ENCODE results near the gene KPNB1.

KPNB1 gene

DNA sequence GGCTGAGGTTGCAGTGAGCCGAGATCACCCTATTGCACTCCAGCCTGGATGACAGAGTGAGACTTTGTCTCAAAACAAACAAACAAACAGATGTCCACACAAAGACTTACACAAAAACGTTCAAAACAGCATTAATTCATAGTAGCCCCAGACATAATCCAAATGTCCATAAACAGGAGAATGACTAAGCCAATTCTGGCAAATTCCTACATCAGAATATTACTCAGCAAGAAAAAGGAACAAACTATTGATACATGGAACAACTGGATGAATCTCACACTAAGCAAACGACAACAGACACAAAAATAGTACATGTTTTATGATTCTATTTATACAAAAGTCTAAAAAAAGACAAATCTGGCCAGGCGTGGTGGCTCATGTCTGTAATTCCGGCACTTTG is 10.8 kb upstream of the KPNB1 start:
- no peak for DNase-seq

- DNase-seq, result no peak
Measured at GRCh38 chr17:47640076-47640475, 9.6 kb upstream of the KPNB1 start.

- DNase-seq, result no peak
Measured at GRCh38 chr17:47641202-47641601, 8.5 kb upstream of the KPNB1 start.

GRCh38 chr17:47643116-47643515 is 6.6 kb upstream of the KPNB1 start:
- DNase-seq, result no peak

DNA sequence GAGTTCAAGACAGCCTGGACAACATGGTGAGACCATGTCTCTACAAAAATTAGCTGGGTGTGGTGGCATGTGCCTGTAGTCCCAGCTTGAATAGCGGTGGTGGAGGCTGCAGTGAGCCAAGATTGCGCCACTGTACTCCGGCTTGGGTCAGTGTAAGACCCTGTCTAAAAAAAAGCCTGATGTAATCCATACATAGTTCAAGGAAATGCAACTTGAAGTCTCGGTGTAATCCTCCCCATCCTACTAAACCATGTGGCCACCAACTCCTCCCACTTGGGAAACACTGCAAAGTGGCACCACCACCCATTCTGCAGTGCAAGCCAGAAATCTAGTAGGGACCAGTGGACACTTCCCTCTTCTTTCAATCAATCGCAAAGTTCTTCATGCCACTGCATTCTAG is 5.4 kb upstream of the KPNB1 start:
- DNase-seq, result no peak

DNA sequence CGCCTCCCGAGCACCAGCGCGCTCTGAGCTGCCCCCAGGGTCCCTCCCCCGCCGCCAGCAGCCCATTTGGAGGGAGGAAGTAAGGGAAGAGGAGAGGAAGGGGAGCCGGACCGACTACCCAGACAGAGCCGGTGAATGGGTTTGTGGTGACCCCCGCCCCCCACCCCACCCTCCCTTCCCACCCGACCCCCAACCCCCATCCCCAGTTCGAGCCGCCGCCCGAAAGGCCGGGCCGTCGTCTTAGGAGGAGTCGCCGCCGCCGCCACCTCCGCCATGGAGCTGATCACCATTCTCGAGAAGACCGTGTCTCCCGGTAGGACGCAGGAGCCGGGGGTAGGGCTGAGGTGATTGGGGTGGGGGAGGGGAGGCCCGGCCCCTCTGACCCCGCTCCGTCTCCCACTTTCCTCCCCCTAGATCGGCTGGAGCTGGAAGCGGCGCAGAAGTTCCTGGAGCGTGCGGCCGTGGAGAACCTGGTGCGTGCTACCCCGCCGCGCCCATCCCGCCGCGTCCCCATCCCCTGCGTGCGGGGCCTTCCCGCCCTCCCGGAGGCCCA is 329 bp downstream of the KPNB1 start:
- no peak for DNase-seq

GRCh38 chr17:47650525-47651522 is 1.1 kb downstream of the KPNB1 start:
- peak; percentile 99 for DNase-seq

DNA sequence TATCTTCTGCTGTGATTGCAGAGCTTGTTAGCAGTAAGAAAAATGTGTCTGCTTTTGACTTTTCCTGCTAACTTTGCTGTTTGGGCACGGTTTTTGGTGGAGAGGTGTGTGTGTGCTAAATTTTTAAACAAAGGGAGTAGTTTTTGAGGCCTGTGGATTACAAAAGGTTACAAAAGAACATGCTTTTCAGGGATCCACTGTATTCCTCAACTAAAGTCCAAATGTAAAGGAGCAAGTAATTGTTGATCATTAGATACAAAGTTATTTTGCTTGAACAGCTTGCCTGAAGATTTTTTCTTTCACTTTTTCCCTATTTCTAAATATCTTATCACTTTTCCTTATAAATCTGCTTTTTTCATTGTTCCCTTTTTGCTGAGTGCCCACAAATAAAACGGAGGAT is 2.0 kb downstream of the KPNB1 start:
- no peak for DNase-seq

DNA sequence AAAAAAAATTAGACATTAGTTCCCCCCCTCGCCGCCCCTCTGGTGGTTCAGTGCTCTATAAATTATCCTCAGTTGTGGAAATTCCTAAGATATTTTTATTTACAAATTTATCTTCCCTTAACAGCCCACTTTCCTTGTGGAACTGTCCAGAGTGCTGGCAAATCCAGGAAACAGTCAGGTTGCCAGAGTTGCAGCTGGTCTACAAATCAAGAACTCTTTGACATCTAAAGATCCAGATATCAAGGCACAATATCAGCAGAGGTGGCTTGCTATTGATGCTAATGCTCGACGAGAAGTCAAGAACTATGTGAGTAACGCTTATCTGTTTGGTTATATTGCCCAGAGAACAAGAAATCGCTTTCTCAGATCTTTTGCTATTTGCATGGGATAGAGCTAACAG is 2.9 kb downstream of the KPNB1 start:
- DNase-seq, result no peak

GRCh38 chr17:47653442-47653841 is 3.7 kb downstream of the KPNB1 start:
- DNase-seq, result no peak

DNA sequence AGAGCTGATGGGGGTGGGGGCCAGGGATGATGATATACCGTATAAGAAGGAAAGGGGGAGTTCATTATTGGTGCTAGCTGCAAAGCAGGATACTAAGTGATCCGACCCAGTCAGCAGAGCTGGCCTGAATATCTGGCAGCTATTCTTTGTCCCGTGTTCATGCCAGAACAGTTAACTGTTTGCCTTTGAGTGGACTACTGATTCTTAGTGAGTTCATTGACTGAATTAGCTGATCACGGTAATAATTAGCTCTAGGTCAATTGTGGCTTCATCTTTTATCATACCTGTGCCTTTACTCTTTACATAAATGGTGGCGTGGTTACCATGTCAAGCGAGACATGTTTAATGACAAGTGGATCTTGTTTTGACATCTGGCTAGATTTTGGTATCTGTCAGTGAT is 5.3 kb downstream of the KPNB1 start:
- no peak for DNase-seq

- DNase-seq, result no peak
Measured at GRCh38 chr17:47660064-47660492, 10.4 kb downstream of the KPNB1 start.

DNA sequence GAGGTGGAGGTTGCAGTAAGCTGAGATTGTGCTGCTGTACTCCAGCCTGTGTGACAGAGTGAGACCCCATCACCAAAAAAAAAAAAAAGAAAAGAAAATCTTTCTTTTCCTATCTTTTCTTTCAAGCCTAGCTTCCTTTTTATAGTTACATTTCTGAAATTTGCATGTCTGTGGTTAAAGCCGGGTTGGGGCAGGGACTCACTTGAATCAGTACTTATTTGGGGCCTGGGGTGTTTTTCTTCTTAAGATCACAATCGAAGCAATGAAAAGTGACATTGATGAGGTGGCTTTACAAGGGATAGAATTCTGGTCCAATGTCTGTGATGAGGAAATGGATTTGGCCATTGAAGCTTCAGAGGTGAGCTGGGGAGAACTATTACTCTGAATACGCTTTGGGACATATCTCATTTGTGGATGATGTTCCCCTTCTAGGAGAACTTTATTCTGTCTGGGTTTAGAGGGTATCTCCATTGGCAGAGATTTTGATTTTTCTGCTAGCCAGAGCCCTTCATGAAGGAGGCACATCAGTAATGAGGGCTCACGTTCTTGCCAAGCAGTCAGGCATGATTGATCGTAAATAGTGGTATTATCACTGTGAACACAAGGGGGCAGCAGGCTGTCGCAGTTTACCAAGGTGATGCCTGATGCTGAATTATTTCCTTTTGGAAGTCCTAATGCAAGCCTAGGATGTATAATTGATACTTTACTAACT is 14.3 kb downstream of the KPNB1 start:
- DNase-seq, result peak; percentile 71

GRCh38 chr17:47664624-47664941 is 14.9 kb downstream of the KPNB1 start:
- DNase-seq, result no peak

DNA sequence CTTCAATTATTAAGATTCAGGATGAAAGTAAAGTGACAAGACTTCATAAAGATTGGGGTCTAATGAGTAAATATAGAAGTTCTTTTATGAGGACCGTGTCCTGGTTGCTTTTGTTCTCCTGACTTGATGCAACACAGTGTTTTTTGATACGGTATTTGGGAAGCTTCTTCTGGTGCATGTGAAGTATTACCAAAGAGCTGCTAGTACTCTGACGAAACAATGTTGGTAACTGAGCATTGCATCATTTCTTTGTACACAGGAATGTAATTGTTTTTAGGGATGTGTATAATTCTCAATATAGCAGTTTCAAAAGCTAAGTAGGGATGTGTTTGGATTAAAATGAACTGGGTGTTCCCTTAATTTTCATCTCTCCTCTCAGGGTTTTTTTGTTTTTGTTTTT is 15.9 kb downstream of the KPNB1 start:
- no peak for DNase-seq

DNA sequence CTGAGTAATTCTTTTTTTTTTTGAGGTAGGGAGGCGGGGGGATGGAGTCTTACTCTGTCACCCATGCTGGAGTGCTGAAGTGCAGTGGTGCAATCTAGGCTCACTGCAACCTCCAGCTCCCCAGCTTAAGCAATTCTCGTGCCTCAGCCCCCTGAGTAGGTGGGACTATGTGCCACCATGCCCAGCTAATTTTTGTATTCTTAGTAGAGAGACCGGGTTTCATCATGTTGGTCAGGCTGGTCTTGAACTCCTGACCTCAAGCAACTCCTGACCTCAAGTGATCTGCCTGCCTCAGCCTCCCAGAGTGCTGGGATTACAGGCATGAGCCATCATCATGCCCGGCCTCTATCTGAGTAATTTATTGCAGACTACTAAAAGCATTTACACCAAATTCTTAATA is 19.4 kb downstream of the KPNB1 start:
- no peak for DNase-seq

GRCh38 chr17:47670064-47670463 is 20.3 kb downstream of the KPNB1 start:
- DNase-seq, result no peak

DNA sequence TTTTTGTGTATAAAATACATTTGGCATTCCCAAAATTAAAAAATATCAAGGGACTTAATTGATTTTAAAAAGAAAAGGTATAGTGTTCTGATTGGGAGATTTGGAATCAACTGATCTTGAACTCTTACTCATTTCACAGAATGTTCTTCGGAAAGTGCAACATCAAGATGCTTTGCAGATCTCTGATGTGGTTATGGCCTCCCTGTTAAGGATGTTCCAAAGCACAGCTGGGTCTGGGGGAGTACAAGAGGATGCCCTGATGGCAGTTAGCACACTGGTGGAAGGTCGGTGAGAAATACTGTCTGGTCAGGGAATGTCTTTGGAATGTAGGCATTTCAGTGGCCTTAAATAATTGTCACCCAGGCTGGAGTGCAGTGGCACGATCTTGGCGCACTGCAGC is 24.8 kb downstream of the KPNB1 start:
- DNase-seq, result no peak

DNA sequence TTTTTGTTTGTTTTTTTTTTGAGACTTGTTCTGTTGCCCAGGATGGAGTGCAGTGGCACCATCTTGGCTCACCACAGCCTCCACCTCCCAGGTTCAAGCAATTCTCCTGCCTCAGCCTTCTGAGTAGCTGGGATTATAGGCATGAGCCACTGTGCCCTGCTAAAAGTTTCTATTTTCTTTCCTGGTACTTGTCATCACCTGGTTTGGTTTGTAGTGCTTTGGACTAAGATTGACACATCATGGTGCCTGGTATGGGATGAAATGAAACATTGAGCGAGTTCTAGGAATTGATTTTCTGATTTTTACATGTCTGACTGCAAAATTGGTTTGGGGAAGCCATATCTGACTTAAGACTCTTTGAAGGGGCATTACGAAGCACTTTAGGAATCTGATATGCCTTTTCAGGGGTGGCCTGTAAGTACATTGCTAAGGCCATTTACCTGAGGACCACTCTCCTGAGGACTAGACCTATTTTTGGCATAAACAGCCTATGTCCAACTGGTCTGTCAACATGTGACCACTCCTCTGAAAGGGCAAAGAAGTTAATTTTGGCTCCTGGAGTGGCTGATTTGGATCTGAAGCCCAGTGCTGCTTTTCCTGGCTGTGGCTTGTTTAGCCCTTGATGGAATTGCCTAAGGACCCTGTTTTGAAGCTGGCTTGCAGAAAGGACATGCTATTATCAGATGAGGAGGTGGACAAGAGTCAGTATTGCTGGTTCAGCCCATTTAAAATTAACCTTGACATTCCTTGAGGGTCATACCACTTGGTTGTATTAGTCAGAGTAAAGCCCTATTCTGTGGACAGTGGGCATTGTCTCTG is 25.9 kb downstream of the KPNB1 start:
- DNase-seq, result no peak

DNA sequence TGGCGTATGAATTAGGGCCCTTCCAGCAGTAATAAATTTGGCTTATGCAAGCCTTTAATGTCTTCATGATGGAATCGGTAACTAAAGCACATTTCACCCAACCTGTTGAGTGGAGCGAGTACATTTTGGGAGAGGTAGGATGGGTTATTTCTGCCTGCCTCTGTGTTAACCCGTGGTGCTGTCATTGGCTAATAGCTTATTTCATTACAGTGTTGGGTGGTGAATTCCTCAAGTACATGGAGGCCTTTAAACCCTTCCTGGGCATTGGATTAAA is 26.4 kb downstream of the KPNB1 start:
- DNase-seq, result no peak

- no peak for DNase-seq
Measured at GRCh38 chr17:47676510-47677165, 26.9 kb downstream of the KPNB1 start.

DNA sequence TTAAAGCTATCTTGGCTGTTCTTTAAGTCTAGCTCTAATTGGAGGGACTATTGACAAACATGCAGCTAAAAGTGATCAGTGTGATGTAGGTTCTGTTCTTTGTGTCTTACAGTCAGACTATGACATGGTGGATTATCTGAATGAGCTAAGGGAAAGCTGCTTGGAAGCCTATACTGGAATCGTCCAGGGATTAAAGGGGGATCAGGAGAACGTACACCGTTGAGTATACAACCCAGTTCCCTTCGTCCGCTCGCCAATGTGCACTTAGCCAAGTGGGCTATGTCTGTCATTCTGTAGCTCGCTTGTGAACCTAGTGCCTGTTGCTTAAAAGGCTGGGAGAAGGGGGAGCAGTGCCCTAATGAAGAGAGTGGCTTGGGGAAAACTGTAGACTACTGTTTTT is 28.5 kb downstream of the KPNB1 start:
- DNase-seq, result no peak

DNA sequence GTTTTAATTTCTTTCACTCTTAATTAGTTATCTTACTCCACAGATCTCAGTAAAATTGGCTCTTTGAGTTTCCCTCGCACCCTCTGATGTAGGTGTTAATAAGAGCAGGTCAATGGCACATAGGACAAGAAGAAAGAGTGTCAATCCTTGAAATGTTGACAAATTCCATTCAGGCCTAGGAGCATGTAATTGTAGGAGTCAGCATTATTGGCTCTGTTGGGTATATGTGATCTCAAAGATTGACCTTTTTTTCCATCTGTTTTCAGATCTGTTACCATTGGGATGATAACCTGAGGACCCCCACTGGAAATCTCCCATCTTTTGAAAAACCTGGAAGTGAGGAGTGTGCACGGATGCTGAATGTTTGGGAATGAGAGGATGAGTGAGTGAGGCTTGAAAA is 32.4 kb downstream of the KPNB1 start:
- no peak for DNase-seq
